ENCODE measurements around the gene RGS9.
"Not testable (repeated sequence)": the region's sequence is repeated elsewhere in the genome, so short reads cannot be mapped to it uniquely, and the experiment has no call there.

RGS9 gene

DNA sequence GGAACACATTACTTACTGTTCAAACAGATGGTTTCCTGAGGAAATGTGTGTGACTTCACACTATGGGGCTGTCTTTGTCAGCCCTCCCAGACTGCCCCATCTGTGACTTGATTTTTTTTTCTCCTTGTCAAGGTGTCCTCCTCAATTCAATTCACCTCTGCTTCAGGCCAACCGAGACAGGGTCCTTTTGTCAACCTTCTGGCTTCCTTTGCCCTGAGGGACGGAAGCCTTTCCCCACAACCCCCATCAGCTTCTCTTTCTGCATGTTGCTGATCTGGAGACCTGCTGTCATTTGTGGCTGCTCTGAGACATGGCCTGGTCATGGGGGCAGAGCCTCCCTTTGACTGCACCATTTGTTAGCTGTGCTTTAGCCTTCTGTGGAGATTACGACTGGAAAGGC is 21.3 kb upstream of the RGS9 start:
- no peak overlapping the region for H3K4me3 ChIP-seq (ENCODE audit: low read depth, low read length)
- TF ChIP-seq, protein P1, sequence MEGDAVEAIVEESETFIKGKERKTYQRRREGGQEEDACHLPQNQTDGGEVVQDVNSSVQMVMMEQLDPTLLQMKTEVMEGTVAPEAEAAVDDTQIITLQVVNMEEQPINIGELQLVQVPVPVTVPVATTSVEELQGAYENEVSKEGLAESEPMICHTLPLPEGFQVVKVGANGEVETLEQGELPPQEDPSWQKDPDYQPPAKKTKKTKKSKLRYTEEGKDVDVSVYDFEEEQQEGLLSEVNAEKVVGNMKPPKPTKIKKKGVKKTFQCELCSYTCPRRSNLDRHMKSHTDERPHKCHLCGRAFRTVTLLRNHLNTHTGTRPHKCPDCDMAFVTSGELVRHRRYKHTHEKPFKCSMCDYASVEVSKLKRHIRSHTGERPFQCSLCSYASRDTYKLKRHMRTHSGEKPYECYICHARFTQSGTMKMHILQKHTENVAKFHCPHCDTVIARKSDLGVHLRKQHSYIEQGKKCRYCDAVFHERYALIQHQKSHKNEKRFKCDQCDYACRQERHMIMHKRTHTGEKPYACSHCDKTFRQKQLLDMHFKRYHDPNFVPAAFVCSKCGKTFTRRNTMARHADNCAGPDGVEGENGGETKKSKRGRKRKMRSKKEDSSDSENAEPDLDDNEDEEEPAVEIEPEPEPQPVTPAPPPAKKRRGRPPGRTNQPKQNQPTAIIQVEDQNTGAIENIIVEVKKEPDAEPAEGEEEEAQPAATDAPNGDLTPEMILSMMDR (conservative IDR thresholded peaks at IDR 0.05; ENCODE audit: low read depth, low read length): no peak
- DNase-seq (ENCODE audit: low read depth): no peak

DNA sequence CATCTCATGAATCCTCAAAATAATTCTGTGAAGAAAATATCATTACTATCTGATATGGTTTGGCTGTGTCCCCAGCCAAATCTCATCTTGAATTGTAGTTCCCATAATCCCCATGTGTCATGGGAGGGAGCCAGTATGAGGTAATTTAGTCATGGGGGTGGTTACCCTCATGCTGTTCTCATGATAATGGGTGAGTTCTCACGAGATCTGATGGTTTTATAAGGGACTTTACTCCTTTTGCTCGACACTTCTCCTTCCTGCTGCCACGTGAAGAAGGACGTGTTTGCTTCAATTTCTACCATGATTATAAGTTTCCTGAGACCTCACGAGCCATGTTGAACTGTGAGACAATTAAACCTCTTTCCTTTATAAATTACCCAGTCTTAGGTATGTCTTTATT is 20.7 kb upstream of the RGS9 start:
- not testable (repeated sequence) for DNase-seq (ENCODE audit: low read depth); H3K4me3 ChIP-seq (ENCODE audit: low read depth, low read length)

DNA sequence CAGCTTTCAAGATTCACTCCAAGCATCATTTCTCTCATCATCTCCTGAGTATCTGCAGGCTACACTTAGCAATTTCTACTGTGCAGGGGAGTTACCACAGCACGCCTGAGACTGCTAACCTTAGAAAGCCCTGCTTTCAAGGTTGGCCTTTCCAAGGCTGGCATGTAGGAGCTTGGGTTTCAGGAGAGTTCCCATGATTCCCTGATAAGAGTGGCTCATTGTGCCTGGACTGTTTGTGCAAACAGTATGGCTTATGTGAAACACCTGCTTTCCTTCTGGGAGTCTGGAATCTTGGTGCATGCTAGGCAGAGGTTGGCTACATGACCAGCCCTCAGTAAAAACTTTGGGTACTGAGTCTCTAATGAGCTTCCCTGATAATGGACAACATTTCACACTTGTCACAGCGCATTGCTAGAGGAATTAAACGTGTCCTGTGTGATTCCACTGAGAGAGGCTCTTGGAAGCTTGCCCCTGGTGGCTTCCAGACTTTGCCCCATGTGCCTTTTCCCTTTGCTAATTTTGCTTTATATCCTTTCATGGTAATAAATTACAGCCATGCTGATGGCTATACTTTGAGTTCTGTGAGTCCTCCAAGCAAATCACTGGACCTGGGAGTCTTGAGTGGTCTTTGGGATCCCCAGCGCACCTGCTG is 19.7 kb upstream of the RGS9 start:
- TF ChIP-seq, protein P1 (conservative IDR thresholded peaks at IDR 0.05; ENCODE audit: low read depth, low read length): no peak
- no peak for DNase-seq (ENCODE audit: low read depth)
- H3K4me3 ChIP-seq (ENCODE audit: low read depth, low read length): no peak overlapping the region

DNA sequence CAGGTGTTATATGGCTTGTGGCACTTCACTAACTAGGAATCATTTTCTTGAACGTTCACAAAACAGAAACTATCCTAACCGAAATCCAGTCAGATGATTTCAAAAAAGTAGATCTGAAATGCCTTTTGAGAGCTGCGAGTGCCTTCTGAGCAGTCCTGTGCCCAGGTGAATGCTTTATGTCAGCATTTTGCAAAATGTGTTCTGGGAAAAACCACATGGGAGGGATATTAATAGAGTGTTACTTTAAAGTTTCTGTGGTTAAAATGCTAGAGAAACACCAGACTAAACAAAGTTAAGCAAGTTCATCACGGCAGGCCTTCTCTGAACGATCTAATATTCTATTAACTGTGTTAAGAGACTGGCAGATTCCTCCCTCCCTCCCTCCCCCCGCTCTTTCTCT is 15.8 kb upstream of the RGS9 start:
- no peak overlapping the region for H3K4me3 ChIP-seq (ENCODE audit: low read depth, low read length)
- no peak for DNase-seq (ENCODE audit: low read depth)
- TF ChIP-seq, protein P1 (conservative IDR thresholded peaks at IDR 0.05; ENCODE audit: low read depth, low read length): no peak

DNA sequence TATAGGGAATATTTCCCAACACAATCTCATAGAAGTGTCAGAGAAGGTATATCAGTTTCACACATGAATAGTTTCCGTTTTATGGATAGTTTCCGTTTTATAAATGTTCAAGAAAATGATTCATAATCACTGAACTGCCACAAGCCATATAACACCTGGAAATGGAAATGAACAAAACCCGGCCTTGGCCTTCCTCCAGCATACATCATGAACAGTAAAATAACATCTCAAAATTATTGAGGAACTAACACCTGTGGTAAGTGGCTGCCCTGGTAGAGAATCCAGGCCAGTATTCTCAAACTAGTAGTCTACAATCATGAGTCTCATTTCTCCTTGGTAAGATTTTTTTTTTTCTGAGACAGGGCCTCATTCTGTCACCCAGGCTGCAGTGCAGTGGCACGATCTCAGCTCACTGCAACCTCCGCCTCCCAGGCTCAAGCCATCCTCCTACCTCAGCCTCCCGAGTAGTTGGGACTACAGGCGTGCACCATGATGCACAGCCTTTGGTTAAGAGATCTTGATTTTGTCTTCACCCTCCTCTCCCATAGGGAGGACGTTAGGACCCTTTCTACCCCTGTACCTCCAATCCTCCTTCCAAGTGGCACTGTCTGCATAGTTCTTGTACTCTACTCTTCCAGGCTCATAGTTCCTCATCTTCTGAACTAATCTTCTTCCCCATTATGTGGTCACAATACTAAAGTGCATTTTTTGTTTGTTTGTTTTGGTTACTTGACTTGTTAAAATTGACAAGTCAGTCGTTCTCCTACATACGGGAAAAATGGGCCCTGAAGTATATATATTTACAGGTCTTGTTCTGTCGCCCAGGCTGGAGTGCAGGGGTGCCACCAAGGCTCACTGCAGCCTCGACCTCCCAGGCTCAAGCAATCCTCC is 15.0 kb upstream of the RGS9 start:
- DNase-seq (ENCODE audit: low read depth): no peak
- TF ChIP-seq, protein P1 (conservative IDR thresholded peaks at IDR 0.05; ENCODE audit: low read depth, low read length): no peak
- no peak overlapping the region for H3K4me3 ChIP-seq (ENCODE audit: low read depth, low read length)

DNA sequence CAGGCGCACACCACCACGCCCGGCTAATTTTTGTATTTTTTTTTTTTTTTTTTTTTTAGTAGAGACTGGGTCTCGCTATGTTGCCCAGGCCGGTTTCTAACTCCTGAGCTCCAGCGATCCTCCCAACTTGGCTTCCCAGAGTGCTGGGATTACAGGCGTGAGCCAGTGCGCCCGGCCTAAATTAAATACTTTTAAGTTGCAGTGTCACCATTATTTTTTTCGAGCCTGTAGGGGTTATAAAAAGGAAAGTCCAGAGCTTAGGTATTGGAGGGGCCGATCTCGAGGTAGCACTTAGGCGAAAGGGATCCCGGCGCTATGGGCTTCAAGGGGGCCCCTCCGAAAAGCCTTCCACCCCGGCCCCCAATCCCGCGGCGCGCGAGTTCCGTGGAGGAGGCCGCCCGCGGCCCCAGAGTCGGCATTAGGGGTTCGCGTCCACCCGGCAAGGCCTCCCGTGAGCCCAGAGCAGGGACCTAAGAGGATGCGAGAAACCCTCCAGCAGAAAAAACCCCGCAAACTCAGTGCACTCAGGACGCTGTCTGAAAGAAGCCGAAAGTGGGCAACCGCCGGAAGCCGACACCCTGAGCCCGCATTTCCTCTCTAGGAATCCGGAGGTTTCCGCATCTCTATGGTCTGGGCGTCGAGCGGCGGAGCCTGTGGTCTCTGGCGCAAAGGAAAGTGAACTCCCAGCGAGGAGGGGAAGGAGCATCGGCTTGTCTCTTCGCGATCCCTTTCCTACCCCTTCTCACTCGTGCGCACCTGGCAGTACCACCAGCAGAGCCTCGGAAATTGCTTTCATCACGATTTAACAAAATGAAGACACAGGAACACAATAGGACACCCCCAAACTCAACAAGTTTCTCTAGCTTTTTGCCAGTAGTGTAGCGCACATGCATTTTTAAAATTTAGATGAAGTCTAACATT is 14.1 kb upstream of the RGS9 start:
- DNase-seq (ENCODE audit: low read depth): peak; percentile 92
- TF ChIP-seq, protein P1 (conservative IDR thresholded peaks at IDR 0.05; ENCODE audit: low read depth, low read length): no peak
- H3K4me3 ChIP-seq (ENCODE audit: low read depth, low read length): peak overlapping the region; percentile 69

Data from choroid plexus epithelial cell (primary cell).